ENCODE results near the gene ARHGEF7. TPM values are rescaled to one million over a fixed set of nuclear protein-coding genes. Genes with fewer than 3 reads are reported as not detected.

The ARHGEF7 gene
- total RNA-seq, 4 donors from 2014 or later: 64.2 to 127 (median 88.2) TPM

- Histone ChIP-seq H3K27me3 (no peaks in the 10 kb centered on the region), H3K27ac (no peak overlapping the region), H3K9me3 (no peaks in the 10 kb centered on the region), H3K4me1 (peaks cover 0 to 4% of the 10 kb centered on the region in 2 donors), H3K36me3 (peaks cover 0 to 5% of the 10 kb centered on the region in 2 donors), H3K4me3 (replicated peaks in 1 of 3) (no peak overlapping the region)
- TF ChIP-seq CTCF (IDR thresholded peaks at IDR 0.05) (no peak), POLR2A (IDR thresholded peaks at IDR 0.05) (no peak)
- 80 to 82% methylated on average over 10 of the region's 10 CpGs for WGBS, 2 donors
- intact Hi-C loops (cut with DNase I): no loop called here
- no peak for DNase-seq
These were observed 115.3 kb downstream of the ARHGEF7 start for GRCh38 chr13:111230385-111230930.

- Histone ChIP-seq H3K36me3 (peaks cover 0 to 9% of the 10 kb centered on the region in 2 donors), H3K4me1 (peaks cover 0 to 4% of the 10 kb centered on the region in 2 donors), H3K9me3 (no peaks in the 10 kb centered on the region), H3K4me3 (replicated peaks in 1 of 3) (no peak overlapping the region), H3K27ac (no peak overlapping the region), H3K27me3 (no peaks in the 10 kb centered on the region)
- 97 to 98% methylated on average over 5 to 7 of the region's 7 CpGs for WGBS, 2 donors
- no peak for DNase-seq
- TF ChIP-seq CTCF (IDR thresholded peaks at IDR 0.05) (no peak), POLR2A (IDR thresholded peaks at IDR 0.05) (no peak)
- intact Hi-C loops (cut with DNase I): no loop called here
These were observed 117.1 kb downstream of the ARHGEF7 start for GRCh38 chr13:111232191-111232590.

GRCh38 chr13:111233080-111233479 lies 118.0 kb downstream of the ARHGEF7 start:
- intact Hi-C loops (cut with DNase I): no loop called here
- peaks cover 0 to 4% of the 10 kb centered on the region in 2 donors for H3K4me1 ChIP-seq
- 71% methylated on average over 1 of the region's 1 CpG for WGBS, 2 donors
- H3K36me3 ChIP-seq: peaks cover 0 to 9% of the 10 kb centered on the region in 2 donors
- TF ChIP-seq POLR2A (IDR thresholded peaks at IDR 0.05) (no peak), CTCF (IDR thresholded peaks at IDR 0.05) (no peak)
- H3K27me3 ChIP-seq: no peaks in the 10 kb centered on the region
- no peak overlapping the region for H3K4me3 ChIP-seq (replicated peaks in 1 of 3)
- no peak for DNase-seq
- H3K27ac ChIP-seq: no peak overlapping the region
- H3K9me3 ChIP-seq: no peaks in the 10 kb centered on the region

- peaks cover 8 to 11% of the 10 kb centered on the region in 2 donors for H3K36me3 ChIP-seq
- no peaks in the 10 kb centered on the region for H3K9me3 ChIP-seq
- TF ChIP-seq POLR2A (IDR thresholded peaks at IDR 0.05): no peak
- no peak for TF ChIP-seq CTCF (IDR thresholded peaks at IDR 0.05)
- intact Hi-C loops (cut with DNase I): no loop called here
- no peaks in the 10 kb centered on the region for H3K27me3 ChIP-seq
- H3K27ac ChIP-seq: no peak overlapping the region
- 89% methylated on average over 15 of the region's 15 CpGs for WGBS, 2 donors
- no peaks in the 10 kb centered on the region for H3K4me1 ChIP-seq
- no peak for DNase-seq
- H3K4me3 ChIP-seq (replicated peaks in 1 of 3): no peak overlapping the region
These were observed 124.9 kb downstream of the ARHGEF7 start for GRCh38 chr13:111239764-111240670.

Data from thyroid gland (tissue), 4 donors.